ENCODE data around the gene TMEM59. TPM values are rescaled to one million over a fixed set of nuclear protein-coding genes. Genes with fewer than 3 reads are reported as not detected.

Gene TMEM59, protein sequence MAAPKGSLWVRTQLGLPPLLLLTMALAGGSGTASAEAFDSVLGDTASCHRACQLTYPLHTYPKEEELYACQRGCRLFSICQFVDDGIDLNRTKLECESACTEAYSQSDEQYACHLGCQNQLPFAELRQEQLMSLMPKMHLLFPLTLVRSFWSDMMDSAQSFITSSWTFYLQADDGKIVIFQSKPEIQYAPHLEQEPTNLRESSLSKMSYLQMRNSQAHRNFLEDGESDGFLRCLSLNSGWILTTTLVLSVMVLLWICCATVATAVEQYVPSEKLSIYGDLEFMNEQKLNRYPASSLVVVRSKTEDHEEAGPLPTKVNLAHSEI
- 356 and 527 TPM in 2 replicates for total RNA-seq

DNA sequence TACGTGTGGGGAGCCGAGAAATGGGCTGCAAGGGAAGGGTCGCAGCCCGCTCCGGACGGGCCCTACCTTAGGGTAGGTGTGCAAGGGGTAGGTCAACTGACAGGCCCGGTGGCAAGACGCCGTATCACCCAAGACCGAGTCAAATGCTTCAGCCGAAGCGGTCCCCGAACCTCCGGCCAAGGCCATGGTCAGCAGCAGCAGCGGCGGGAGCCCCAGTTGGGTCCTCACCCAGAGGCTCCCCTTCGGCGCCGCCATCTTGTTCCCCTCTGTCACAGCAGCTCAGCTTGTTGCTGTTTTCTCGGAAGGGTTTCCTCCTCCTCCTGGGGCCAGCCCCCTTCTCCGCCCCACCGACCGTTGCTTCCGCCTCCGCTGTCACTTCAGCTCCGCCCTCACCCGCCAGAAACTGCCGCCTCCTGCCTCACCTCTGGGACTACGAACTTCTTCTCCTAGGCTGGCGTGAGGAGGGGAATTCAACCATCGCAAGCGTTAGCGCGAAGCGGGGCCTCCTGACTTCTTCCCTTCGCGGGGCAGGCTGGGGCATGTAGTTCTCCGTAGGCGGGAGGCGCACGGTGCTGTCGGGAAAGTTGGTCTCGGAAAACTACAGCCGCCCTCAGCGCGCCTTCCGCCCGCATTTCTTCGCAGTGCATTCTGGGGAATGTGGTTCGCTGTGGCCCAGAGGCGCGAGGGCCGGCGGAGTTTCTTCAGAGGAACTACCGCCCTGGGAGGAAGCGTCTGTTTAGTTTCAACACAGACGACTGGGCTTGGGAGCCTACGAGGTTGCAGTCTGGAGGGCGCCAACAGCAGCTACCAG is at the start of gene TMEM59, which contains the start of gene TCEANC2:
Gene TMEM59, minus strand, starts transcription at position 271 of the 811 bp plus-strand sequence. Its CDS starts 16 bp downstream, at position 255.
Gene TCEANC2, plus strand, starts transcription at position 675 of the 811 bp plus-strand sequence. CDS start 815 bp downstream, outside the sequence.

DNA sequence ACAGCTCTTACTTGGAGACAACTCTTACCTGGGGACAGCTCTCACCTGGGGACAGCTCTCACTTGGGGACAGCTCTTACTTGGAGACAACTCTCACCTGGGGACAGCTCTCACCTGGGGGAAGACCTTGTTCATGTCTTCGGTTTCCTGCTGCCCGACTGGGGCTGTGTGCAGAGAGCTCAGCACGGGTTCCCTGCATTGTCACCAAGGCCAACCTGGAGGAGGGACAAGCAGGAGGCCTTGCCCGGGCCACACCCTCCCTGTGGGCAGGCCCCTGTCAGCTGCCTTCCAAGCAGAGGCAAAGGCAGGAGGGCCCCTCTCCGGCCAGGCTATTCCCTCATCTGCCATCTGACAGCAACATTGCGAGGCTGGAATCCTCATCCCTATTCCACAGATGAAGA is 35.0 kb downstream of the TMEM59 start, which contains the start of gene LDLRAD1:
Gene LDLRAD1, minus strand, starts transcription at position 208 of the 400 bp plus-strand sequence. Its CDS starts 74 bp downstream, at position 134.

Other genes starting within 250 kb of the TMEM59 start
- gene NDC1, start 214.9 kb downstream of the TMEM59 start, total RNA-seq = 4.8 and 6.0 TPM in 2 replicates
- gene YIPF1, start 163.4 kb downstream of the TMEM59 start, total RNA-seq = 17.0 and 18.5 TPM in 2 replicates
- not detected in 2 replicates for gene DIO1, start 159.0 kb downstream of the TMEM59 start, total RNA-seq
- gene IFT25, start 107.5 kb downstream of the TMEM59 start, total RNA-seq = 12.5 and 24.7 TPM in 2 replicates
- gene LRRC42, start 106.9 kb downstream of the TMEM59 start, total RNA-seq = 18.5 and 20.3 TPM in 2 replicates
- not detected in 2 replicates for gene LDLRAD1, start 35.0 kb downstream of the TMEM59 start, total RNA-seq
- gene TCEANC2, start 404 bp upstream of the TMEM59 start, total RNA-seq = 4.4 and 5.2 TPM in 2 replicates
- gene CDCP2, start 99.8 kb upstream of the TMEM59 start, total RNA-seq = not detected in 2 replicates
- 6.7 and 8.2 TPM in 2 replicates for gene CYB5RL, start 146.8 kb upstream of the TMEM59 start, total RNA-seq
- 27.6 and 39.6 TPM in 2 replicates for gene MRPL37, start 147.0 kb upstream of the TMEM59 start, total RNA-seq